Hepatocyte (in vitro differentiated cells): ENCODE data around the gene UBTD1. TPM values are rescaled to one million over a fixed set of nuclear protein-coding genes. Genes with fewer than 3 reads are reported as not detected.
A peak's percentile ranks its signal among the peaks of the same experiment; 100 is the strongest.

Source experiments
- DNase-seq: peaks from one replicate; pipeline ENCODE4 v3.0.0-alpha.2; 2016; ENCODE audit warnings: low spot score
- H2AFZ ChIP-seq: fragments of 200-600 bp; sonication (generic); 2 replicates; pipeline ENCODE4 v1.6.0; 2016; ENCODE audit warnings: antibody characterized with exemption, mild to moderate bottlenecking
- H3K27ac ChIP-seq: fragments of 200-600 bp; sonication (generic); 2 replicates; pipeline ENCODE4 v1.5.1; 2016; ENCODE audit warnings: mild to moderate bottlenecking
- H3K27me3 ChIP-seq: fragments of 200-600 bp; sonication (generic); 2 replicates; pipeline ENCODE4 v1.6.1; 2016
- H3K36me3 ChIP-seq: fragments of 200-600 bp; sonication (generic); replicated peaks from 2 replicates; pipeline ENCODE4 v1.5.1; 2016; ENCODE audit warnings: low read depth; ENCODE audit not compliant: insufficient read depth
- H3K4me1 ChIP-seq: fragments of 200-600 bp; sonication (generic); 2 replicates; pipeline ENCODE4 v1.5.1; 2016; ENCODE audit warnings: mild to moderate bottlenecking, moderate library complexity; ENCODE audit not compliant: insufficient read depth
- H3K4me2 ChIP-seq: fragments of 200-600 bp; sonication (generic); 2 replicates; pipeline ENCODE4 v1.6.0; 2016
- H3K4me3 ChIP-seq: fragments of 200-600 bp; sonication (generic); 2 replicates; pipeline ENCODE4 v1.5.1; 2016; ENCODE audit warnings: mild to moderate bottlenecking
- H3K79me2 ChIP-seq: fragments of 200-600 bp; sonication (generic); 2 replicates; pipeline ENCODE4 v1.6.0; 2017; ENCODE audit warnings: mild to moderate bottlenecking
- H3K9me2 ChIP-seq: fragments of 200-600 bp; sonication (generic); replicated peaks from 2 replicates; pipeline ENCODE4 v1.6.0; 2017; ENCODE audit warnings: mild to moderate bottlenecking; ENCODE audit not compliant: insufficient read depth
- H3K9me3 ChIP-seq: fragments of 200-600 bp; sonication (generic); 2 replicates; pipeline ENCODE4 v1.5.1; 2016; ENCODE audit warnings: low read depth, mild to moderate bottlenecking
- H4K20me1 ChIP-seq: fragments of 200-600 bp; sonication (generic); 2 replicates; pipeline ENCODE4 v1.6.0; 2016; ENCODE audit warnings: mild to moderate bottlenecking; ENCODE audit not compliant: insufficient read depth, poor library complexity, severe bottlenecking
- CTCF ChIP-seq: fragments of 200-600 bp; sonication (generic); IDR thresholded peaks from 2 replicates; pipeline ENCODE4 v1.5.1; 2016; ENCODE audit warnings: antibody characterized with exemption, mild to moderate bottlenecking; ENCODE audit not compliant: poor library complexity
- EZH2 ChIP-seq: fragments of 200-600 bp; sonication (generic); IDR thresholded peaks from 2 replicates; pipeline ENCODE4 v1.6.1; 2016; ENCODE audit warnings: antibody characterized with exemption, mild to moderate bottlenecking, borderline replicate concordance
- EZH2phosphoT487 ChIP-seq: fragments of 200-600 bp; sonication (generic); IDR thresholded peaks from one replicate; pipeline ENCODE4 v1.6.1; 2018; ENCODE audit warnings: antibody characterized with exemption, mild to moderate bottlenecking, low read depth, moderate library complexity; ENCODE audit not compliant: unreplicated experiment, severe bottlenecking
- WGBS: methylation state at CpG from one replicate; pipeline ENCODE4 v1.1.6; 2016; ENCODE audit warnings: low lambda C conversion rate; ENCODE audit errors: missing lambda C conversion rate; 5-methylcytosine and 5-hydroxymethylcytosine counted together
- polyA plus RNA-seq: library from polyadenylated mRNA; unstranded; fragments of >200 nt; fragmentation: Nextera tagmentation; extraction: Ambion mirVana; gene quantifications from 2 replicates; pipeline ENCODE4 v1.2.1, GENCODE V29; 2016
- total RNA-seq: library from RNA; depleted of rRNA; stranded (reverse); fragments of >200 nt; gene quantifications from 2 replicates; pipeline ENCODE4 v1.2.3, GENCODE V29; 2014

The UBTD1 gene
- total and polyA plus RNA-seq, 2 experiments from 2014 or later: 12.8 to 37.0 TPM

- Histone ChIP-seq H3K9me2 (no peaks in the 10 kb centered on the region), H3K79me2 (peaks cover 76% of the 10 kb centered on the region), H3K9me3 (no peaks in the 10 kb centered on the region), H4K20me1 (peaks cover 39% of the 10 kb centered on the region), H2AFZ (peak overlapping the region; percentile 64), H3K27ac (peak overlapping the region; percentile 92), H3K4me2 (peak overlapping the region; percentile 85), H3K4me3 (peak overlapping the region; percentile 59), H3K4me1 (peaks cover 28% of the 10 kb centered on the region), H3K36me3 (no peaks in the 10 kb centered on the region), H3K27me3 (no peaks in the 10 kb centered on the region)
- TF ChIP-seq EZH2phosphoT487: no peak
- peak; percentile 90 for DNase-seq
- WGBS: 2% methylated on average over 22 of the region's 22 CpGs
Observed at GRCh38 chr10:97497572-97498075, 1.1 kb upstream of the UBTD1 start.

GRCh38 chr10:97498076-97498840 lies 466 bp upstream of the UBTD1 start, which contains the start of gene MMS19:
MMS19 (minus strand) TSS chr10:97498422; CDS start chr10:97498384, 38 bp downstream.
- peaks cover 28% of the 10 kb centered on the region for H3K4me1 ChIP-seq
- under 1% methylated on average over 33 of the region's 73 CpGs for WGBS
- no peak for TF ChIP-seq CTCF
- TF ChIP-seq EZH2: no peak
- no peak for TF ChIP-seq EZH2phosphoT487
- peak within 1 kb of the TSS; percentile 83 for H2AFZ ChIP-seq
- no peaks in the 10 kb centered on the region for H3K9me3 ChIP-seq
- H3K4me3 ChIP-seq: peak within 1 kb of the TSS; percentile 76
- peak; percentile 100 for DNase-seq
- no peaks in the 10 kb centered on the region for H3K36me3 ChIP-seq
- H4K20me1 ChIP-seq: peaks cover 39% of the 10 kb centered on the region
- H3K27ac ChIP-seq: peak within 1 kb of the TSS; percentile 92
- H3K4me2 ChIP-seq: peak within 1 kb of the TSS; percentile 90
- H3K79me2 ChIP-seq: peaks cover 74% of the 10 kb centered on the region
- H3K27me3 ChIP-seq: no peaks in the 10 kb centered on the region
- H3K9me2 ChIP-seq: no peaks in the 10 kb centered on the region

- peaks cover 28% of the 10 kb centered on the region for H3K4me1 ChIP-seq
- WGBS: 5% methylated on average over 36 of the region's 41 CpGs
- peak overlapping the region; percentile 83 for H2AFZ ChIP-seq
Observed at GRCh38 chr10:97499561-97500296, 1.0 kb downstream of the UBTD1 start.

More at GRCh38 chr10:97499561-97500296, 1.0 kb downstream of the UBTD1 start:
- no peaks in the 10 kb centered on the region for H3K36me3 ChIP-seq
- no peaks in the 10 kb centered on the region for H3K27me3 ChIP-seq
- peaks cover 74% of the 10 kb centered on the region for H3K79me2 ChIP-seq
- H3K4me3 ChIP-seq: peak overlapping the region; percentile 76
- H3K4me2 ChIP-seq: peak overlapping the region; percentile 90
- no peaks in the 10 kb centered on the region for H3K9me3 ChIP-seq
- DNase-seq: no peak
- no peaks in the 10 kb centered on the region for H3K9me2 ChIP-seq
- H4K20me1 ChIP-seq: peaks cover 32% of the 10 kb centered on the region
- no peak for TF ChIP-seq CTCF
- TF ChIP-seq EZH2: no peak
- no peak for TF ChIP-seq EZH2phosphoT487
- H3K27ac ChIP-seq: peak overlapping the region; percentile 92
